Left ventricle myocardium inferior (tissue), 1 donor: ENCODE data around the gene FBXO28. TPM values are rescaled to one million over a fixed set of nuclear protein-coding genes. Genes with fewer than 3 reads are reported as not detected.

Experiments used
- DNase-seq: peaks from one replicate; pipeline ENCODE4 v3.0.0-alpha.2; 2020
- H3K27ac ChIP-seq: fragments of 200-600 bp; replicated peaks from 2 replicates; pipeline ENCODE4 v1.8.0; 2021
- H3K27me3 ChIP-seq: fragments of 200-600 bp; 2 replicates; pipeline ENCODE4 v1.8.0; 2021; ENCODE audit warnings: low read depth
- H3K36me3 ChIP-seq: fragments of 200-600 bp; 2 replicates; pipeline ENCODE4 v1.8.0; 2021
- H3K4me1 ChIP-seq: fragments of 200-600 bp; 2 replicates; pipeline ENCODE4 v1.8.0; 2021
- H3K4me3 ChIP-seq: fragments of 200-600 bp; 2 replicates; pipeline ENCODE4 v1.8.0; 2021; ENCODE audit warnings: mild to moderate bottlenecking, moderate library complexity
- H3K9me3 ChIP-seq: fragments of 200-600 bp; replicated peaks from 2 replicates; pipeline ENCODE4 v1.8.0; 2021
- intact Hi-C: fragments of 100-400 bp; cut with micrococcal nuclease; formaldehyde crosslinking; loops from one replicate; pipeline ENCODE4 v1.11.0; 2022
- total RNA-seq: library from RNA; stranded (reverse); fragmentation: NEBNext Ultra II Directional; extraction: Animal tissue kit (Norgen Biotek cat#: 25700); gene quantifications from one replicate; pipeline ENCODE4 v1.2.1, GENCODE V29; 2021
- TF ChIP-seq, protein P1 (sequence below): fragments of 200-600 bp; IDR thresholded peaks from 2 replicates; pipeline ENCODE4 v1.8.0; 2021; ENCODE audit warnings: antibody characterized with exemption, mild to moderate bottlenecking, borderline replicate concordance
- donor health status: DM: no; HTN: yes; CAD: no; lungs with severe emphysema.

Gene FBXO28
- total RNA-seq, 1 donor from 2014 or later, result 18.8 TPM

DNA sequence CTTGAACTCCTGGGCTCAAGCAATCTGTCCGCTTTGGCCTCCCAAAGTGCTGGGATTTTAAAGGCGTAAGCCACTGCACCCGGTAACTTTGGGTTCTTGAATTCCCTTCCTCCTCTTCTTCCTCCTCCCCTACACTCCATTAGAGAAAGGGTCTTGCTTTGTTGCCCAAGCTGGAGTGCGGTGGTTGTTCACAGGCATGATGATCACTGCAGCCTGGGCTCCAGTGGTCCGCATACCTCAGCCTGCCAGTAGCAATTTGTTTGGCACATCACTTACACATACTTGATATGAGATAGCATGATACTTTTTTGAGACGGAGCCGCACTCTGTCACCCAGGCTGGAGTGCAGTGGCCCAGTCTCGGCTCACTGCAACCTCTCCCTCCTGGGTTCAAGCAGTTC is 71.3 kb downstream of the FBXO28 start:
- H3K27me3 ChIP-seq, result no peaks in the 10 kb centered on the region
- no peak for DNase-seq
- no peaks in the 10 kb centered on the region for H3K9me3 ChIP-seq
- H3K36me3 ChIP-seq, result peaks cover 7% of the 10 kb centered on the region
- intact Hi-C loops, result no loop called here
- peak overlapping the region; percentile 98 for H3K4me3 ChIP-seq
- peaks cover 47% of the 10 kb centered on the region for H3K4me1 ChIP-seq
- TF ChIP-seq, protein P1, sequence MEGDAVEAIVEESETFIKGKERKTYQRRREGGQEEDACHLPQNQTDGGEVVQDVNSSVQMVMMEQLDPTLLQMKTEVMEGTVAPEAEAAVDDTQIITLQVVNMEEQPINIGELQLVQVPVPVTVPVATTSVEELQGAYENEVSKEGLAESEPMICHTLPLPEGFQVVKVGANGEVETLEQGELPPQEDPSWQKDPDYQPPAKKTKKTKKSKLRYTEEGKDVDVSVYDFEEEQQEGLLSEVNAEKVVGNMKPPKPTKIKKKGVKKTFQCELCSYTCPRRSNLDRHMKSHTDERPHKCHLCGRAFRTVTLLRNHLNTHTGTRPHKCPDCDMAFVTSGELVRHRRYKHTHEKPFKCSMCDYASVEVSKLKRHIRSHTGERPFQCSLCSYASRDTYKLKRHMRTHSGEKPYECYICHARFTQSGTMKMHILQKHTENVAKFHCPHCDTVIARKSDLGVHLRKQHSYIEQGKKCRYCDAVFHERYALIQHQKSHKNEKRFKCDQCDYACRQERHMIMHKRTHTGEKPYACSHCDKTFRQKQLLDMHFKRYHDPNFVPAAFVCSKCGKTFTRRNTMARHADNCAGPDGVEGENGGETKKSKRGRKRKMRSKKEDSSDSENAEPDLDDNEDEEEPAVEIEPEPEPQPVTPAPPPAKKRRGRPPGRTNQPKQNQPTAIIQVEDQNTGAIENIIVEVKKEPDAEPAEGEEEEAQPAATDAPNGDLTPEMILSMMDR, result no peak
- peak overlapping the region; percentile 7 for H3K27ac ChIP-seq

DNA sequence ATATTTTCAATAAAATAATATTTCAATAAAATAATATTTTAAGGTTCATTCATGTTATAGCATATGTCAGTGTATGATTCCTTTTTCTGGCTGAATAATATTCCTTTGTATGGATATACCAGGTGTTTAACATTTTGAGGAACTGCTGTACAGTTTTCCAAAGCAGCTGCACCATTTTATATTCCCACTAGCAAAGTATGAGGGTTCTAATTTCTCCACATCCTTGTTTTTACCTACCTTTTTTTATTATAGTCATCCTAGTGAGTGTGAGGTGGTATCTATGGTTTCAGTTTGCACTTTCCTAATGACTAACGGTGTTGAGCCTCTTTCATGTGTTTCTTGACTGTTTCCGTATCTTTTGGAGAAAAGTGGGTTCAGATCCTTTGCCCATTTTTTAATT is 74.4 kb downstream of the FBXO28 start:
- intact Hi-C loops, result no loop called here
- TF ChIP-seq, protein P1, result no peak
- no peak overlapping the region for H3K4me3 ChIP-seq
- no peaks in the 10 kb centered on the region for H3K9me3 ChIP-seq
- peaks cover 35% of the 10 kb centered on the region for H3K36me3 ChIP-seq
- no peaks in the 10 kb centered on the region for H3K27me3 ChIP-seq
- no peak for DNase-seq
- H3K4me1 ChIP-seq, result peaks cover 37% of the 10 kb centered on the region
- no peak overlapping the region for H3K27ac ChIP-seq

DNA sequence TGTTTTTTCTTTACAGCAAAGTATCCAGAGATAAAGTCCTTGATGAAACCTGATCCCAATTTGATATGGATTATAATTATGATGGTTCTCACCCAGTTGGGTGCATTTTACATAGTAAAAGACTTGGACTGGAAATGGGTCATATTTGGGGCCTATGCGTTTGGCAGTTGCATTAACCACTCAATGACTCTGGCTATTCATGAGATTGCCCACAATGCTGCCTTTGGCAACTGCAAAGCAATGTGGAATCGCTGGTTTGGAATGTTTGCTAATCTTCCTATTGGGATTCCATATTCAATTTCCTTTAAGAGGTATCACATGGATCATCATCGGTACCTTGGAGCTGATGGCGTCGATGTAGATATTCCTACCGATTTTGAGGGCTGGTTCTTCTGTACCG is 75.7 kb downstream of the FBXO28 start:
- no peak overlapping the region for H3K4me3 ChIP-seq
- no peak for DNase-seq
- no peaks in the 10 kb centered on the region for H3K9me3 ChIP-seq
- TF ChIP-seq, protein P1, result no peak
- H3K4me1 ChIP-seq, result peaks cover 25% of the 10 kb centered on the region
- intact Hi-C loops, result no loop called here
- H3K36me3 ChIP-seq, result peaks cover 47% of the 10 kb centered on the region
- H3K27me3 ChIP-seq, result no peaks in the 10 kb centered on the region
- H3K27ac ChIP-seq, result no peak overlapping the region

DNA sequence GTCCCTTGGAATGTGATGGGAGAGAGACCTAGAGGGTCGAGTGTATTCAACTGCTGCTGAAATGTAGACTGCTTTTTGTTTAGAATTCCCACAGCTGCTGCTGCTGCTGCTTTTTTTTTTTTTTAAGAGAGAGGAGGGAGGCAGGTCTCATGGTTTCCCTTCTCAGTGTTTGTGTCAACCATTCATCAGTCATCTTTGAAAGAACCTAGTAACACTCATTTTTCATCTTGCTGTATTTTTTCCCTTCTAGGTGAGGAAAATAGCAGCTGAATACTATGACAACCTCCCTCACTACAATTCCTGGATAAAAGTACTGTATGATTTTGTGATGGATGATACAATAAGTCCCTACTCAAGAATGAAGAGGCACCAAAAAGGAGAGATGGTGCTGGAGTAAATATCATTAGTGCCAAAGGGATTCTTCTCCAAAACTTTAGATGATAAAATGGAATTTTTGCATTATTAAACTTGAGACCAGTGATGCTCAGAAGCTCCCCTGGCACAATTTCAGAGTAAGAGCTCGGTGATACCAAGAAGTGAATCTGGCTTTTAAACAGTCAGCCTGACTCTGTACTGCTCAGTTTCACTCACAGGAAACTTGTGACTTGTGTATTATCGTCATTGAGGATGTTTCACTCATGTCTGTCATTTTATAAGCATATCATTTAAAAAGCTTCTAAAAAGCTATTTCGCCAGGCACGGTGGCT is 78.3 kb downstream of the FBXO28 start:
- no peaks in the 10 kb centered on the region for H3K4me1 ChIP-seq
- H3K36me3 ChIP-seq, result peaks cover 47% of the 10 kb centered on the region
- H3K27me3 ChIP-seq, result no peaks in the 10 kb centered on the region
- DNase-seq, result no peak
- H3K27ac ChIP-seq, result no peak overlapping the region
- TF ChIP-seq, protein P1, result no peak
- H3K9me3 ChIP-seq, result no peaks in the 10 kb centered on the region
- intact Hi-C loops, result no loop called here
- H3K4me3 ChIP-seq, result no peak overlapping the region

DNA sequence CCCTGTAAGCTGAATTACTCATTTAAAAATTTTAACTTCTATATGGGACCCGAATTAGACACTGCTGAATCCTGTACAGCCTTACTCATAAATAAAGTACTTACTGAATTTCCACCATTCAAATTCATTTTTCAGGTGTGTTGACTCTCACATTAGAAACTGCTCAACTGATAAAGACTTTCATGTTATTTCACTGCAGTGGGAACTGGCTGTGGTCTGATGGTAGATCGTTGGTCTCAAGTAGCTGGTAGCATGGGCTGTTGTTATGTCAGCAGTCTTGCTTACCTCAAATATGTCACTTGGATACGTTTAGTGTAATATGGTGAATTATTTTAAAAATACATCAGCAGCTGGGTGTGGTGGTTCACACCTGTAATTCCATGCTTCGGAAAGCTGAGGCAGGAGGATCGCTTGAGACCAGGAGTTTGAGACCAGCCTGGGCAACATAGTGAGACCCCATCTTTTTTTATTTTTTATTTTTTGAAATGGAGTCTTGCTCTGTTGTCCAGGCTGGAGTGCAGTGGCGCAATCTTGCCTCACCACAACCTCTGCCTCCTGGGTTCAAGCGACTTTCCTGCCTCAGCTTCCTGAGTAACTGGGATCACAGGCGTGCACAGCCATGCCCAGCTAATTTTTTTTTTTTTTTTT is 79.5 kb downstream of the FBXO28 start:
- H3K36me3 ChIP-seq, result peaks cover 47% of the 10 kb centered on the region
- intact Hi-C loops, result no loop called here
- H3K4me1 ChIP-seq, result no peaks in the 10 kb centered on the region
- H3K27ac ChIP-seq, result no peak overlapping the region
- H3K9me3 ChIP-seq, result no peaks in the 10 kb centered on the region
- no peaks in the 10 kb centered on the region for H3K27me3 ChIP-seq
- DNase-seq, result no peak
- TF ChIP-seq, protein P1, result no peak
- no peak overlapping the region for H3K4me3 ChIP-seq
